Dendritic cell treated with granulocyte-macrophage colony-stimulating factor and Interleukin-4, amounts not matched to agents 40 ng/mL and 50 ng/mL, for 4 days (primary cell): ENCODE measurements around the gene PRKCH.

Source experiments
- H3K27ac Mint-ChIP-seq: one replicate; pipeline ENCODE4 v1.8.0; 2022; ENCODE audit warnings: mild to moderate bottlenecking, mixed read lengths
- H3K27me3 Mint-ChIP-seq: one replicate; pipeline ENCODE4 v1.8.0; 2022; ENCODE audit warnings: mild to moderate bottlenecking, mixed read lengths
- H3K36me3 Mint-ChIP-seq: one replicate; pipeline ENCODE4 v1.8.0; 2022; ENCODE audit warnings: low read depth, mixed read lengths
- H3K4me1 Mint-ChIP-seq: one replicate; pipeline ENCODE4 v1.8.0; 2022; ENCODE audit warnings: low read depth, mixed read lengths
- H3K4me3 Mint-ChIP-seq: one replicate; pipeline ENCODE4 v1.8.0; 2022; ENCODE audit warnings: mild to moderate bottlenecking, moderate library complexity, mixed read lengths
- H3K9me3 Mint-ChIP-seq: one replicate; pipeline ENCODE4 v1.8.0; 2022; ENCODE audit warnings: mixed read lengths
- intact Hi-C: fragments of 100-400 bp; cut with micrococcal nuclease; formaldehyde crosslinking; loops from one replicate; pipeline ENCODE4 v1.15.0; 2022

Gene PRKCH

DNA sequence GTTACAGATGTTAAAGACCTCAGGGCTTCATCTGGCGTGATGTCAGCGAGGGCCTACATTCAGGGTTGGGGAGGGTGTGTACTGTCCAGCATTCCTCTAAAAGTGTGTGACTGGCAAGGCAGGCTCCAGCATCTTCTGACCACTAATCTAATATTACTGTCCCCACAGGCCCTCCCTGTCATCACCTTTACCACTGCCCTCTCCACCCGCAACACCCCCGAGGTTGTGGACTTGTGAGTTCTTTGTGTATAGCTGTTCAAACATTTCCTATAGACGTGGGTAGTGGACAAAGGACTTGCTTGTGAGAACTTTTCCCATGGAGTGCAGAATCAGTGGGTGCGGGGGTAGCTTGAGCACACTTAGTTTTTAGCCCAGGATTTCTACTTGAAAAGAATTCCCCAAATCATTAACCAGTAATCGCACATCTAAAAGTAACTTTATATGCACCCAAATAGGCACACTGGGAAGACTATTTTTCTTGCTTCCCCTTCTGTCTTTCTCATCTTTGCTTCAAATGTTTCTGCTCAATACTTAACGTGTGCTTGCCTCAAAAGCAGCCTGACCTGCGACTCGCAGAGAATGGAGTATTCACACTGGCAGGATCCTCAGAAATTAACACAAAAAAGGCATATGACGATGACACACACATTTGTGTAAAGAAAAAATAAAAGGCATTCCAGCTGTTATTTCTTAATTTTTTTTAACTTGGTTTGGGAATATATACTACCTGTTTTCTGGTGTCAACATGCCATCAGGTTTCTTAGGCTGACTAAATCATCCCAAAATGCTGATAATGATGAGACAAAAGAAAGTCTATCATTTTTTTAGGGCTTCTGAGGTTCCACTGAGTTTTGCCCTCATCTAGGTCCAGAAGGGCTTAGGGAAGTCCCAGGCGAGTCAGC, 215.5 kb downstream of the PRKCH start:
- H3K36me3 Mint-ChIP-seq: no peaks in the 10 kb centered on the region
- peaks cover 22% of the 10 kb centered on the region for H3K4me1 Mint-ChIP-seq
- no peaks in the 10 kb centered on the region for H3K27me3 Mint-ChIP-seq
- H3K4me3 Mint-ChIP-seq: no peak overlapping the region
- peak overlapping the region; percentile 51 for H3K27ac Mint-ChIP-seq
- intact Hi-C loops: no loop called here
- no peaks in the 10 kb centered on the region for H3K9me3 Mint-ChIP-seq

DNA sequence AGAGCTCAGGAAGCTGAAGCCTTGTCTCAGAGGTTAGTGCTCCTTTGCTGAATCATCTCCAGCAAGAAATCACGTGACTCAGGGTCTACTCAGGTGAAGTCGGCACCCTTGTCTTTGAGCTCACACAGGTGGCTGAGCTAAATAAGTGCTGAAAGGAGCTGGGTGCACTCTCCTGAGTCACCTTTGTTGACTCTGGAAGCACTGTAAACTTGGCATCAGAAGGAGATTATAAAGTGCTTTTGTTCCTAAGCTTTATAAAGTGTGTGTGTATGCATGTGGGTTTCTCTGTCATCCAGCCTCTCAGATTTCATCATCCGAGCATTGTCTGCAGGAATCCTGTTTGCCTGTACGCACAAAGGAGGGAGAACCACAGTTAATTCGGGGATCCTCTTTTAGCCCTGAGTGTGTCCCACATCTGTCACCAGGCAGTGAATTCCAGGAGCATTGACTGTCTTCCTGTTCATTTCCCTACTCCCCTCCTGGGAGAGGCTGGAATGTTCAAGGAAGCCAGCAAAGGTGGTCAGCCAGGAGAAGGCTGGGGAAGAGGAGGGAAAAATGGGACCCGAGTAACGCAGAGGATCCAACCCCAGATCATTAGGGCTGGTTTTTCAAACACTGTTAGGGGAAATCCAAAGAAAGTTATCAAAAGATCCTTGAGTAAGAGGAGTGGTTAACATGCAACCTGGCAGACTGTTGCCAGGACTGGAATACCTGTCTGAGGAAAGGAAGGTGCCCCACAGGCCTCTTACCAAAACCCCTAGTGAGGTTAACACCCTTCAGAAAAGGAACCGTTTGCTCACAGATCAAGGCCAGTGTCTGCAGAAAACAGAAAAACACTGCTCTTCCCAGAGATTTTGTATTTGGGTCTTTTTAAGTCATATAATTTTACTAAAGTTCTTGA, 216.4 kb downstream of the PRKCH start:
- H3K9me3 Mint-ChIP-seq: no peaks in the 10 kb centered on the region
- H3K27me3 Mint-ChIP-seq: no peaks in the 10 kb centered on the region
- H3K27ac Mint-ChIP-seq: peak overlapping the region; percentile 51
- H3K4me3 Mint-ChIP-seq: no peak overlapping the region
- H3K4me1 Mint-ChIP-seq: peaks cover 20% of the 10 kb centered on the region
- intact Hi-C loops: no loop called here
- no peaks in the 10 kb centered on the region for H3K36me3 Mint-ChIP-seq

DNA sequence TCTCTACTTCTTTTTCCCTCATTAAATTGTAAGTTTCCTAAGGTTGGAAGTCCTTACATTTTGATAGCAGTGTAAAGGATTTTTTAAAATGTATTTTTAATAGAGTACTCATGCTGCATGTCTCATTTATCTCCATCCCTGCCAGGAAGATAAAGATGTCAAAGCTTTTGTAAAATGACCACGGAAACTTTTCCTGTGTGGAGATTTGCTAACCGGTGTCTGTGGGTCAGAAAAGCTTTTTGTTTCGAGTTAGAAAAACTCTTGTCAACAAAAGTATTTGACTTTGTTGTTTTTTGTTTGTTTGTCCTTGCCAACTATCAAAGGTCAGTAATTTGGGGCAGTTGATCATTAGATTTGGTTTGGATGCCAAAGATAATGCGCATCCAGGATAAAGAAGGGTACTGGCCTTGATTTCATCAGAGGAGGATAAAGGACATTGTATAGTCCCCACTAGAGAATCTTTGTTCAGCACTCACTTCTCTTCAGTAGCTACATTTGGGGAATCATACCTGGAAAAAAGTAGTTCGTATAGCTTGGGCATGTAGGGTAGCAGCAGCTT, 217.2 kb downstream of the PRKCH start:
- H3K36me3 Mint-ChIP-seq: no peaks in the 10 kb centered on the region
- no peak overlapping the region for H3K4me3 Mint-ChIP-seq
- intact Hi-C loops: no loop called here
- peaks cover 13% of the 10 kb centered on the region for H3K4me1 Mint-ChIP-seq
- H3K27ac Mint-ChIP-seq: no peak overlapping the region
- no peaks in the 10 kb centered on the region for H3K27me3 Mint-ChIP-seq
- no peaks in the 10 kb centered on the region for H3K9me3 Mint-ChIP-seq

DNA sequence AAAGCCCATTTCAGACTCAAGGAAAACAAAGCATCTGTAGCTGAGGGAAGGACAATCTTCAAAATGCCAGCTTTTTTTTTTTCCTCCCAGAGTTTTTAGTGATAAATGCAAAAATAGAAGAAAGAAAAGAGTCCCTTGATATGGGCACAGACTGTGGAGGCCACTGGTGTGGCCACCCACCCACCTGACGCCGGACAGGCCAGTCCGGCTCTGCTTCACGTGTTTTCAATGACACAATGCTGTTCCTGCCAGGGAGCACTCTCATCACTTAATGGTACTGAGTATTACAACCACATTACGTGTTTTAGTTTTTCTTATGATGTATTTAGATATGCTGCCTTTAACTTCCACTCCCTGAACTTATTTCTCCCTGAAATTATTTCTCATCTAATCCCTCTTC, 218.3 kb downstream of the PRKCH start:
- Mint-ChIP-seq H3K9me3 (no peaks in the 10 kb centered on the region), H3K4me3 (no peak overlapping the region), H3K4me1 (peaks cover 10% of the 10 kb centered on the region), H3K27ac (no peak overlapping the region), H3K36me3 (no peaks in the 10 kb centered on the region), H3K27me3 (no peaks in the 10 kb centered on the region)
- intact Hi-C loops: no loop called here

DNA sequence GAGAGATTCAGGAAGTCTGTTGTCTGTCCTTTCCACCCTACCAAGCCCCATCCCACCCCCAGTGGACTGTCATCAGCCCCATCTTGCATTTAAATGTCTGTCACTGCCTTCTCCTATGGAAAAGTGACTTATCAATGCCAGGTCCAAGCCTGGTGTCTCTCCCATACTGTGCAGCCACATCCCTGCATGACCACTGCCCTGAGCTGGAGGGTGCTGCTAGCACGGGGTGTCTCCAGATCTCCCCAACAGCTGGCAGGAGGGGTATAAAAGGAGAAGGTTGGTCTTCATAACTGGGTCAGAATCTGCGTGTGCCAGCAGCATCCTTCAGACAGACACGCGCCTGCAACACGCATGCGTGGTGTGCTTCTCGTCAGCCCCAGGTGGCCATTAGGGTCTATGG, 219.6 kb downstream of the PRKCH start:
- H3K9me3 Mint-ChIP-seq: no peaks in the 10 kb centered on the region
- H3K4me1 Mint-ChIP-seq: peaks cover 10% of the 10 kb centered on the region
- H3K27me3 Mint-ChIP-seq: no peaks in the 10 kb centered on the region
- H3K4me3 Mint-ChIP-seq: no peak overlapping the region
- no peaks in the 10 kb centered on the region for H3K36me3 Mint-ChIP-seq
- intact Hi-C loops: no loop called here
- no peak overlapping the region for H3K27ac Mint-ChIP-seq

DNA sequence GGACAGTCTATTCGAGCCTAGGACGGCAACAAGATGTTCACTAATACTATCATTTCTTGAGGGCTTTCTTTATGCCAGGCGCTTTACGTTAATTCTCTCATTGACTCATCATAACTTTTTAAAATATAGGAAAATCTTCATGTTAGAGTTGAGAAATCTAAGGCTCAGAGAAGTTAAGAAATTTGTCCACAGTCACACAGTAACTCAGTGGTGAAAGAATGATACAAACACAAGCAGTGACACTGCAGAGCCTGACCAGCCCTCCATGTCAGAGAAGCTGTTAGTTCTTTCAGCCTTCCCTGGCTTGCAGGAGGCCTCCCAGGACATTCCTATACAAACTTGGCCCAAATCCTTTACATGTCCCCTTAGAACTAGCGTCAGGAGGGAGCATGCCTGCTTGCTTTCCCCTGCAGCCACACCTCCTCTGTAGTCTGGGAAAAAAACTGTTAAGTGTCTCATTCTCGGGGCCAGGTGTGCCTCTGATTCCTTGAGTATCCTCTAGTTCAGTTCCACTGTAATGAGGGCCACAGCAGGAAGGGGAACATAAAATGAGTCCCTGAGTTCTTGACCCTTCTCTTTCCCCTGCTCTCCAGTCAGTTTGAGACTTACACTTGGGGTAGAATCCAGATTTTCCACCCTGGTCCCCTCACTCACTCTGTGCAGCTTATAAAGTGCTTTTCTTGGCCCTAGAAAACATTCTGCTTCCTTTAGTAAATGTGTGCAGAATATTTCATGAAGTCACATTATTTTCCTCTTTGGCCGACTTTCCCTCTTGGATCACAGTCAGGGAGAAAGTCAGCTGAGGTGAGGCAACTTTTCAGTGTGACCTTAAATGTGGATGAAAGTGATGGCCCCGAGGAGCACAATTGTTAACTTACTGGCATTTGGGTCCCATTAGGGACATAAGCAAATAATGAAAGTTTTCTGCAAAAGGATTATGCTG, 221.7 kb downstream of the PRKCH start:
- intact Hi-C loops: no loop called here
- no peaks in the 10 kb centered on the region for H3K27me3 Mint-ChIP-seq
- H3K27ac Mint-ChIP-seq: no peak overlapping the region
- H3K9me3 Mint-ChIP-seq: no peaks in the 10 kb centered on the region
- H3K36me3 Mint-ChIP-seq: no peaks in the 10 kb centered on the region
- peaks cover 9% of the 10 kb centered on the region for H3K4me1 Mint-ChIP-seq
- H3K4me3 Mint-ChIP-seq: no peak overlapping the region

DNA sequence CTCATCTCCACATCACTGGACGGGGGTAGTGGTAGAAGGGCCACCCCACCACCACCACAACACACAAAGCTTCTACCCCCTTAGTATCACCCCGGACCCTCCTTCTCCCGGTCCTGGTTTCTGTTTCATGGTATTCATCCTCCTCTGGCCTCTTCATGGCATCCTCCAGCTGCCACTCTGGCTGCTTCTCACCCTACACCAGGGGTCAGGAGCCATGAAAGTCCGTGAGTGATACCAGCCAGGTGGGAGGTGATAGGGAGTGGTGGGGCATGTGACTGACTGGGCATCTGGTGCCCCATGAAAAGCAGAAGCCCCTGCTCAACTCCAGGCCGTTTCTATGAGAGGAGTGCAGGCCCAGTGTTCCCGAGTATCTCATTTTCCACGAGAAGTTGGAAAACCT, 222.6 kb downstream of the PRKCH start:
- Mint-ChIP-seq H3K27ac (no peak overlapping the region), H3K4me1 (peaks cover 17% of the 10 kb centered on the region), H3K27me3 (no peaks in the 10 kb centered on the region)

DNA sequence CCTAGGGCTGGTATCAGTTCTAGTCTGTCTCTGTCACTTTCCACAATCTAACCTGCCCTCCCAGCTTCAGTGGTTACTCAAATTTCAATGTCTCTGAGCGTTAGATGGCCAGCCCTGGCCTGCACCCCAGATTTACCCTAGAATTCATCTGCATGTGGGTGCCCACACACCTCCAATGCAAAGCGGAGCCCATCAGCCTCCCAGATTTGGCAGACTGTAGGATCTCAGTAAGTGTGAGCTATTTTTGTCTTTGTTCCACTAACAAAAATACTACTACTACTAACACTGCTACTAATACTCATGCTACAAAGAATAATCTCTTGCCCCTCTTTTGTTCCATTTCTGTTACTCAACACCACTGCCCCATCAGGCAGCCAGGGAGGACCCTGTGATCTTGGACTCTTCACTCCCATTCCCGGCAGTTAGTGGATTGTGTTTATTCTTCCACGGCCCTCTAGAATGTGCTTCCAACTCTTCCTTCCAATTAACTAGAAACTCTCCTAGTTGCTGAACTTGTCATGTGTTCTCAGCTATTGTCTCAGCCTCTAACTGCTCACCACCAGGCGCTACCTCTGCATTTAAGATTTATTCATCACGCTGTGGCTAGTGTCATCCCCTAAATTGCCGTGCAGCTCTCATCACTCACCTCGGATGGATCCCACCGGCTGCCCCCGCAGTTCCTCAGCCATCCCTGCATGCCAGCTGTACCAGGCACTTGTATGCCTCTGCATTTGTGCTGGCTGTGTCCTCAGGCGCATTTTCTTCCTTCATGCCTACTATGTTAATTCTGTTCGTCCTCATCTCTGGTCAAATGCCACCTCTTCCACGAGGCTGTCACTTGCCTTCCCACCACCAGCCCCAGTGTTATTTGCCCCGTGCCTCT, 223.3 kb downstream of the PRKCH start:
- H3K9me3 Mint-ChIP-seq: no peaks in the 10 kb centered on the region
- peaks cover 23% of the 10 kb centered on the region for H3K4me1 Mint-ChIP-seq
- H3K36me3 Mint-ChIP-seq: no peaks in the 10 kb centered on the region
- H3K27me3 Mint-ChIP-seq: no peaks in the 10 kb centered on the region
- H3K27ac Mint-ChIP-seq: no peak overlapping the region
- H3K4me3 Mint-ChIP-seq: no peak overlapping the region
- intact Hi-C loops: no loop called here

More for the DNA sequence above, 222.6 kb downstream of the PRKCH start:
- Mint-ChIP-seq H3K36me3 (no peaks in the 10 kb centered on the region), H3K9me3 (no peaks in the 10 kb centered on the region), H3K4me3 (no peak overlapping the region)
- intact Hi-C loops: no loop called here

DNA sequence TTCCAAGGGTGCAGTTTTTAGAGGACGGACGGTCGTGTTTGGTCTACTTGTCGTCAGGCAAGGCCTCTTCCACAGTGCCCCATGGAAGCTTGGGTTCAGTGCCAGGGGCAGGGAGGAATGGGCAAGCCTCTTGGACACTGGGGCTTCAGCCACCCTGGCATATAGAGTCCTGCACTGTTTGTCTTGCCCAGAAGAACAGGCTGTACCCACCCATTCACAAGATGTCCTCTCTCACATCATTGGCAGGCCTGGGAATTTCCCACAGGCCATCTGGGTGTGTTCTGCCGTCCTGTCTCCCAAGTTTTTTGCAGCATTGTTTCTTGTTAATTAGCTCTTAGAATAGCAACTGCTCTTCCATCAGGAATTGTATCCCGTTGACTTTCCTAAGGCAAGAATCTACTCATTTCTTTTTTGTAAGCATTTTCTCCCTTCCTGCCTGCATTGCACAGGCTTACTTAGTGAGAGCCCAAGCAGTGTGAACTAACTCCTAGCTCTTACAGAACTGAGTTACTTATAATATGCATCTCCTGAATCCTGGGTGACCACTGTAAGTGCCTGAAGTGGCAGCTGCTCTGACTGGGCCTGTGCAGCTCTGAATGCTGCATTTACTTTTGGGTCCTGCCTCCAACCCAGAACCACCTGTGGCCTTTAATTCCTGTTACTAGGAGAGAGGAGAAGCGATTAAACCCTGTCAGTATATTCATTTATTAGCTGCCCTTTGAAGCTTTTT, 224.5 kb downstream of the PRKCH start:
- H3K36me3 Mint-ChIP-seq: no peaks in the 10 kb centered on the region
- no peaks in the 10 kb centered on the region for H3K9me3 Mint-ChIP-seq
- no peak overlapping the region for H3K27ac Mint-ChIP-seq
- H3K4me3 Mint-ChIP-seq: no peak overlapping the region
- H3K4me1 Mint-ChIP-seq: peaks cover 33% of the 10 kb centered on the region
- intact Hi-C loops: no loop called here
- no peaks in the 10 kb centered on the region for H3K27me3 Mint-ChIP-seq

DNA sequence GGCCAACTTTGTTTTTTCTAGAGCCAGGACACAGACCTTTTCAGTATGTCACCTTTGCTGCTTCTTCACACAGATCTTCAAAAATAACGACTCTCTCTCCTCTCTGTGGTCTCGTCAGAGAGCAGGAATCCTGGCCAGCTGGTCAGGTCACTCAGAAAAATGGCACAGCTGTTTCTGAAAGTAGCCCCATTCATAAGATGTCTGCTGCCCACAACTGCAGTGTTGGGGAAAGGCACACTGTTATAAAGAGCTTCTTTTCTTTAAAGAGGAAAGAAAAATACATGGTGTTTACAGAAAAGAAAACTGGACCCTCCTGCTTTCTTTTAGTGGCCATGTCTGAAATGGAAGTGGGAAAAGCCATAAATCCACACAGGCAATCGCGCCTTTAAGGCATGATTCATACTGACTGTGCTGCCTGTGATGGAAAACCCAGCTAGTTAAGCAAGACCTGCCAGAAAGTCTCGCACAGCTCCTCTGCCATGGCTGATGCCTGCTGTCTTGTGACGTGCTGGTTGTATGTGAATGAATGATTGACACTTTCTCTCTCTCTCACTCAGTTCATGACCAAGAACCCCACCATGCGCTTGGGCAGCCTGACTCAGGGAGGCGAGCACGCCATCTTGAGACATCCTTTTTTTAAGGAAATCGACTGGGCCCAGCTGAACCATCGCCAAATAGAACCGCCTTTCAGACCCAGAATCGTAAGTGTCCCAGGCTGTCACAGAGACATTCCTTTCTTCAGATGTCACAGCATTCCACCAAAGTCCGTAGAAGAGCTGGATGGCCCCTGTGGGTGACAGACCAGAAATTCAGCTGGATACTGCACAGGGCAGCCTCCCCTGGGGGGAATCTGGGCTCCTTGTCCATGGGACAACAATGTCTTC, 226.0 kb downstream of the PRKCH start:
- Mint-ChIP-seq H3K36me3 (no peaks in the 10 kb centered on the region), H3K4me3 (no peak overlapping the region), H3K27ac (peak overlapping the region; percentile 12), H3K9me3 (no peaks in the 10 kb centered on the region), H3K27me3 (no peaks in the 10 kb centered on the region), H3K4me1 (peaks cover 48% of the 10 kb centered on the region)
- intact Hi-C loops: no loop called here

DNA sequence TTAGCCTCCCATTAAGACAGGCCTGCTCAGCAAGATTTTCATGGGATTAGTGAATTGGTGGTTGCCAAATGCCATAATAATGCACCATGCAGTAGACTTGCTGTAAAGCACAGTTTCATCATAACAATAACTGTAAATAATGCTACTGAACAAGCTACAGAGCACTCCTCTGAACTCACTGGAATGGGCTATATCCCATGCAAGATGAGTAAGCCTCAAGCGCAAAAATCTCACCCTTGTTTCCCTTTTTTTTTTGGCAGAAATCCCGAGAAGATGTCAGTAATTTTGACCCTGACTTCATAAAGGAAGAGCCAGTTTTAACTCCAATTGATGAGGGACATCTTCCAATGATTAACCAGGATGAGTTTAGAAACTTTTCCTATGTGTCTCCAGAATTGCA, 228.0 kb downstream of the PRKCH start:
- Mint-ChIP-seq H3K27me3 (no peaks in the 10 kb centered on the region), H3K9me3 (no peaks in the 10 kb centered on the region), H3K27ac (no peak overlapping the region), H3K4me3 (no peak overlapping the region), H3K4me1 (peaks cover 68% of the 10 kb centered on the region), H3K36me3 (no peaks in the 10 kb centered on the region)
- intact Hi-C loops: no loop called here
